ENCODE data around the gene STX1A.

The STX1A gene

GRCh38 chr7:73701357-73701995, 18.0 kb downstream of the STX1A start:
- peak; percentile 83 for DNase-seq (ENCODE audit: low read depth, low spot score)
- Histone ChIP-seq H3K9me3 (ENCODE audit: control insufficient read depth, insufficient read depth, low read length) (no peaks in the 10 kb centered on the region), H3K27ac (ENCODE audit: low read length) (no peak overlapping the region), H3K4me1 (ENCODE audit: control insufficient read depth, insufficient read depth, low read length) (peaks cover 7% of the 10 kb centered on the region; the same call in 1 of the 2 replicates), H3K36me3 (ENCODE audit: control insufficient read depth, insufficient read depth, low read length) (peaks cover 14% of the 10 kb centered on the region), H3K4me3 (ENCODE audit: low read length) (no peak overlapping the region), H3K27me3 (ENCODE audit: control insufficient read depth, insufficient read depth, low read length) (no peaks in the 10 kb centered on the region)
- no CpG with 5 or more reads among the region's 13 CpGs for WGBS (ENCODE audit: insufficient coverage, insufficient read length)

- H3K9me3 ChIP-seq (ENCODE audit: control insufficient read depth, insufficient read depth, low read length): no peaks in the 10 kb centered on the region
- no peak overlapping the region for H3K27ac ChIP-seq (ENCODE audit: low read length)
- WGBS (ENCODE audit: insufficient coverage, insufficient read length): no CpG with 5 or more reads among the region's 15 CpGs
- peaks cover 14% of the 10 kb centered on the region for H3K36me3 ChIP-seq (ENCODE audit: control insufficient read depth, insufficient read depth, low read length)
- no peak overlapping the region for H3K4me3 ChIP-seq (ENCODE audit: low read length)
- no peak for DNase-seq (ENCODE audit: low read depth, low spot score)
- peaks cover 7% of the 10 kb centered on the region; the same call in 1 of the 2 replicates for H3K4me1 ChIP-seq (ENCODE audit: control insufficient read depth, insufficient read depth, low read length)
- H3K27me3 ChIP-seq (ENCODE audit: control insufficient read depth, insufficient read depth, low read length): no peaks in the 10 kb centered on the region
Measured at GRCh38 chr7:73700581-73701134, 18.8 kb downstream of the STX1A start.

DNA sequence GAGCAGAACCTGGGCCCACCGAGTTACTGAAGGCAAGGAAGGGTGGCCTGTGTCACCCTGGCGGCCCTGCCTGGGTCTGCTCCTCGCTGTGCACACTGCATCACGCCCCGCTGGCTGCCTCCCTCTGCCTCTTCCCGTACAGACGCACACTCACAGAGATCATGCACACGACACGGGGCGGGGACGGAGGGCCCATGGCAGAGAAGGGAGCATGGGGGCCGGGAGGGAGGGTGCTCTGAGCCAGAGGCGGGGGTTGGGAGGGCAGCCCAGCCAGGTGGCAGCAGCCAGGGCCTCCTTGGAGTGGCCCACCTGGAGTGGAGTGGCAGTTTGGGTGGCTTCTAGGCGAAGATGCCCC, 19.4 kb downstream of the STX1A start:
- peaks cover 7% of the 10 kb centered on the region; the same call in 1 of the 2 replicates for H3K4me1 ChIP-seq (ENCODE audit: control insufficient read depth, insufficient read depth, low read length)
- WGBS (ENCODE audit: insufficient coverage, insufficient read length): no CpG with 5 or more reads among the region's 14 CpGs
- no peak overlapping the region for H3K4me3 ChIP-seq (ENCODE audit: low read length)
- H3K9me3 ChIP-seq (ENCODE audit: control insufficient read depth, insufficient read depth, low read length): no peaks in the 10 kb centered on the region
- no peaks in the 10 kb centered on the region for H3K27me3 ChIP-seq (ENCODE audit: control insufficient read depth, insufficient read depth, low read length)
- H3K27ac ChIP-seq (ENCODE audit: low read length): no peak overlapping the region
- DNase-seq (ENCODE audit: low read depth, low spot score): no peak
- peaks cover 17% of the 10 kb centered on the region for H3K36me3 ChIP-seq (ENCODE audit: control insufficient read depth, insufficient read depth, low read length)

GRCh38 chr7:73699370-73700068, 19.9 kb downstream of the STX1A start:
- H3K27ac ChIP-seq (ENCODE audit: low read length): no peak overlapping the region
- peaks cover 19% of the 10 kb centered on the region for H3K36me3 ChIP-seq (ENCODE audit: control insufficient read depth, insufficient read depth, low read length)

DNA sequence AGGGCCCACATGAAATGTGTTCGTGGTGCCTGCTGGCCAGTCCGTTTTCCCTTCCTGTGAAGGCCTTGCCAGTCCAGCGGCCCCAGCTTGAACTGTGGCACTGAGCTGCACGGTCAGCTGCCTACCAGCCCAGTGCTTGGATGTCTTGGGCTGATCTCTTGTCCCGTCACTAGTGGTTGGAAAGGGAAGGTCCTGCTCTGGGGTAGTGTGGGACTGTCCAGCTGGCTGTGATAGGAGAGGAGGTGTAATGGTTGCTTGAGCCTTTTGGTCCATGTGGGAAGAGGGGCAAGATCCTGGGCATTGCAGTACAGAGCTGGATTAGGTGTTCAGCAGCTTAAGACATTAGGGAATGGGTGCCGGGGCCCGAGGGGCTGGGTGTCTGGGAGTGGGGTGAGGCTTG, 21.1 kb downstream of the STX1A start:
- no peak overlapping the region for H3K27ac ChIP-seq (ENCODE audit: low read length)
- H3K9me3 ChIP-seq (ENCODE audit: control insufficient read depth, insufficient read depth, low read length): no peaks in the 10 kb centered on the region
- H3K36me3 ChIP-seq (ENCODE audit: control insufficient read depth, insufficient read depth, low read length): peaks cover 30% of the 10 kb centered on the region
- no peaks in the 10 kb centered on the region for H3K27me3 ChIP-seq (ENCODE audit: control insufficient read depth, insufficient read depth, low read length)
- no peak for DNase-seq (ENCODE audit: low read depth, low spot score)
- peaks cover 3% of the 10 kb centered on the region; the same call in 1 of the 2 replicates for H3K4me1 ChIP-seq (ENCODE audit: control insufficient read depth, insufficient read depth, low read length)
- no peak overlapping the region for H3K4me3 ChIP-seq (ENCODE audit: low read length)
- WGBS (ENCODE audit: insufficient coverage, insufficient read length): no CpG with 5 or more reads among the region's 7 CpGs

More at GRCh38 chr7:73699370-73700068, 19.9 kb downstream of the STX1A start:
- no CpG with 5 or more reads among the region's 15 CpGs for WGBS (ENCODE audit: insufficient coverage, insufficient read length)
- DNase-seq (ENCODE audit: low read depth, low spot score): no peak
- Histone ChIP-seq H3K27me3 (ENCODE audit: control insufficient read depth, insufficient read depth, low read length) (no peaks in the 10 kb centered on the region), H3K9me3 (ENCODE audit: control insufficient read depth, insufficient read depth, low read length) (no peaks in the 10 kb centered on the region), H3K4me1 (ENCODE audit: control insufficient read depth, insufficient read depth, low read length) (peaks cover 7% of the 10 kb centered on the region; the same call in 1 of the 2 replicates), H3K4me3 (ENCODE audit: low read length) (no peak overlapping the region)

- H3K27ac ChIP-seq (ENCODE audit: low read length): no peak overlapping the region
- no peak overlapping the region for H3K4me3 ChIP-seq (ENCODE audit: low read length)
- WGBS (ENCODE audit: insufficient coverage, insufficient read length): no CpG with 5 or more reads among the region's 4 CpGs
- H3K27me3 ChIP-seq (ENCODE audit: control insufficient read depth, insufficient read depth, low read length): no peaks in the 10 kb centered on the region
- H3K9me3 ChIP-seq (ENCODE audit: control insufficient read depth, insufficient read depth, low read length): no peaks in the 10 kb centered on the region
- no peak for DNase-seq (ENCODE audit: low read depth, low spot score)
- H3K36me3 ChIP-seq (ENCODE audit: control insufficient read depth, insufficient read depth, low read length): peaks cover 45% of the 10 kb centered on the region
- H3K4me1 ChIP-seq (ENCODE audit: control insufficient read depth, insufficient read depth, low read length): no peaks in the 10 kb centered on the region
Measured at GRCh38 chr7:73696372-73696771, 23.1 kb downstream of the STX1A start.

DNA sequence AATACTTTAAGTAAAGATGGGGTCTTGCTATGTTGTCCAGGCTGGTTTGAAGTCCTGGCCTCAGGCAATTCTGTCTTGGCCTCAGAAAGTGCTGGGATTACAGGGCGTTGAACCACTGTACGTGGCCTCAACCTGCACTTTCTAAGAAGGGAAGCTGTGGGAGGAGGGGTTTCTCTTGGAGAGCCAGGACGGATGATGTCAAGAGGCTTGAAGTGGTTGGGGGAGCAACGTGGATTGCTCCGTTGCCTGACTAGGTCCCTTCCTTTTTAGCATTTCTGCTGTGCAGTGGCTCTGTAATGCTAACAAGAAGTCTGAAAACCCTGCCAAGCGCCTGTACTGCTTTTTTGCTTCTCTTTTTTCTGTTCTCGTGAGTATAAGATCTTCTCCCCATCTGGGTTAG, 28.8 kb downstream of the STX1A start:
- Histone ChIP-seq H3K4me1 (ENCODE audit: control insufficient read depth, insufficient read depth, low read length) (no peaks in the 10 kb centered on the region), H3K9me3 (ENCODE audit: control insufficient read depth, insufficient read depth, low read length) (no peaks in the 10 kb centered on the region), H3K27ac (ENCODE audit: low read length) (no peak overlapping the region), H3K27me3 (ENCODE audit: control insufficient read depth, insufficient read depth, low read length) (no peaks in the 10 kb centered on the region), H3K4me3 (ENCODE audit: low read length) (no peak overlapping the region), H3K36me3 (ENCODE audit: control insufficient read depth, insufficient read depth, low read length) (peaks cover 37% of the 10 kb centered on the region)
- DNase-seq (ENCODE audit: low read depth, low spot score): no peak
- no CpG with 5 or more reads among the region's 7 CpGs for WGBS (ENCODE audit: insufficient coverage, insufficient read length)

- H3K36me3 ChIP-seq (ENCODE audit: control insufficient read depth, insufficient read depth, low read length): peaks cover 20% of the 10 kb centered on the region
- WGBS (ENCODE audit: insufficient coverage, insufficient read length): no CpG with 5 or more reads among the region's 8 CpGs
- H3K27me3 ChIP-seq (ENCODE audit: control insufficient read depth, insufficient read depth, low read length): no peaks in the 10 kb centered on the region
- no peaks in the 10 kb centered on the region for H3K4me1 ChIP-seq (ENCODE audit: control insufficient read depth, insufficient read depth, low read length)
- DNase-seq (ENCODE audit: low read depth, low spot score): no peak
- H3K27ac ChIP-seq (ENCODE audit: low read length): no peak overlapping the region
- no peak overlapping the region for H3K4me3 ChIP-seq (ENCODE audit: low read length)
- H3K9me3 ChIP-seq (ENCODE audit: control insufficient read depth, insufficient read depth, low read length): no peaks in the 10 kb centered on the region
Measured at GRCh38 chr7:73688288-73688687, 31.2 kb downstream of the STX1A start.

DNA sequence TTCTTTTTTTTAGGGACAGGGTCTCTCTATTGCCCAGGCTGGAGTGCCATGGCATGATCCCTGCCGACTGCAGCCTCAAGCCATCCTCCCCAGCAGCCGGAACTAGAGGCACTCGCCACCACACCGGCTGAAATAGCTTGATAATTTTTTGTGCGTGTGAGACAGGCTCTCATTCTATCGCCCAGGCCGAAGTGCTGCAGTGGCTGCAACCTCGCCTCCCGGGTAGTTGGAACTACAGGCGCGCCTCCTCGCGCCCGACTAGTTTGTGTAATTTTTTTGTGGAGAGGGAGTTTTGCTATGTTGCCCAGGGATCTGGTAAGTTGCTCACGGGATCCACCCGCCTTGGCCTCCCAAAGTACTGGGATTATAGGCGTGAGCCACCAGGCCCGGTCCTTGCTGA, 34.2 kb downstream of the STX1A start:
- DNase-seq (ENCODE audit: low read depth, low spot score): no peak
- H3K27ac ChIP-seq (ENCODE audit: low read length): no peak overlapping the region
- no peaks in the 10 kb centered on the region for H3K4me1 ChIP-seq (ENCODE audit: control insufficient read depth, insufficient read depth, low read length)
- no peaks in the 10 kb centered on the region for H3K27me3 ChIP-seq (ENCODE audit: control insufficient read depth, insufficient read depth, low read length)
- no peak overlapping the region for H3K4me3 ChIP-seq (ENCODE audit: low read length)
- H3K36me3 ChIP-seq (ENCODE audit: control insufficient read depth, insufficient read depth, low read length): peaks cover 6% of the 10 kb centered on the region; the same call in 1 of the 2 replicates
- WGBS (ENCODE audit: insufficient coverage, insufficient read length): no CpG with 5 or more reads among the region's 18 CpGs
- H3K9me3 ChIP-seq (ENCODE audit: control insufficient read depth, insufficient read depth, low read length): no peaks in the 10 kb centered on the region

DNA sequence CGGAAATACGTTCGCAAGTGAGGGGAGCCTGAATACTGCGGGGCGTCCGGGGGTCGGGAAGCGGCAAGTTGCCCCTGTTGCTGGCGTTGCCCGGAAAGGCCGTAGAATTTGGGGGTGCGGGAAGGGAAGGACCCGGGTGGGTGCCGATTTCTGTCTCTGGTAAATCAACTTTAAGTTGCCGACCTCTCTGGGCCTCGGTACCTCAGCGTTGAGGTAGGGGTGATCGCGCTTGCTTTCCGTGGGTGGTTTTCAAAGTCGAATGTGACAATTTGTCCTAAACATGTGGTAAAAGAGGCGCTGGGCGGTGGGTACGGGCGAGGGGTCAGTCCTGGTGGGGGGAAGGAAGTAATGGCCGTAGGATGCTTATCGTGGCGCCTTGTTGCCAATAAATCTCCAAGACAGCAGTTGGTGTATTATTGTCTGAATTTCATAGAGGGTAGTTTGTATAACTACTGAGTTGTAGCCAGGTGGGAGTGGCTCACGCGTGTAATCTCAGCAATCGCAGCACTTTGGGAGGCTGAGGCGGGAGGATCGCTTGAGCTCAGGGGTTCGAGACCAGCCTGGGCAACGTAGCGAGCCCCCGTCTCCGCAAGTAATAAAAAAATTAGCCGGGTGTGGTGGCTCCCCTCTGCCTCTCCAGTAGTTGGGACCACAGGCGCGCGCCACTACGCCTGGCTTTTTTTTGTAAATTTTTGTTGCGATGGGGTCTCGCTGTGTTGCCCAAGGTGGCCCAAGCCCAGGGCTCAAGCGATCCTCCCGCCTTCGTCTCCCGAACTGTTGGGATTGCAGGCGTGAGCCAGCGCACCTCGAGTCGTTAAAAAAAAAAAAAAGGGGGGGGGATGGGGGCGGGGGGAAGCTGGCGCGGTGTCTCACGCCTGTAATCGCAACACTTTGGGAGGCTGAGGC, 35.4 kb downstream of the STX1A start:
- Histone ChIP-seq H3K4me3 (ENCODE audit: low read length) (peak overlapping the region; percentile 86), H3K27me3 (ENCODE audit: control insufficient read depth, insufficient read depth, low read length) (no peaks in the 10 kb centered on the region), H3K4me1 (ENCODE audit: control insufficient read depth, insufficient read depth, low read length) (no peaks in the 10 kb centered on the region), H3K36me3 (ENCODE audit: control insufficient read depth, insufficient read depth, low read length) (peaks cover 3% of the 10 kb centered on the region; the same call in 1 of the 2 replicates), H3K27ac (ENCODE audit: low read length) (no peak overlapping the region), H3K9me3 (ENCODE audit: control insufficient read depth, insufficient read depth, low read length) (no peaks in the 10 kb centered on the region)
- DNase-seq (ENCODE audit: low read depth, low spot score): no peak
- no CpG with 5 or more reads among the region's 58 CpGs for WGBS (ENCODE audit: insufficient coverage, insufficient read length)
